Heart left ventricle (tissue), 16 donors: Measurements from ENCODE around the gene SYAP1. TPM values are rescaled to one million over a fixed set of nuclear protein-coding genes. Genes with fewer than 3 reads are reported as not detected.

Source experiments
- ATAC-seq, 4 donors: fragments of 200-7000 bp; cut with Tn5 transposase; one replicate each; pipeline ENCODE4 v1.9.1; 2020 to 2022; ENCODE audit warnings: moderate library complexity in 4 of 4, mild to moderate bottlenecking in 3 of 4, moderate number of reproducible peaks in 1 of 4
- DNase-seq, 5 donors: peaks; one replicate each; pipeline ENCODE4 v3.0.0-alpha.2; 2020
- H3K27ac ChIP-seq, 12 donors: fragments of 200-600 bp; sonication (generic) in 4 of 12; one replicate each; pipeline versions ENCODE4 v1.5.0 to v1.8.0; 2016 to 2022; ENCODE audit warnings: mild to moderate bottlenecking in 2 of 12
- H3K27me3 ChIP-seq, 9 donors: fragments of 200-600 bp; sonication (generic) in 2 of 9; one replicate each; pipeline versions ENCODE4 v1.5.1 to v1.8.0; 2016 to 2022; ENCODE audit warnings: mild to moderate bottlenecking in 3 of 9
- H3K36me3 ChIP-seq, 9 donors: fragments of 200-600 bp; sonication (generic) in 2 of 9; one replicate each; pipeline versions ENCODE4 v1.5.0 to v1.8.0; 2018 to 2022; ENCODE audit warnings: mild to moderate bottlenecking in 2 of 9
- H3K4me1 ChIP-seq, 12 donors: fragments of 200-600 bp; sonication (generic) in 4 of 12; one replicate each; pipeline versions ENCODE4 v1.5.0 to v1.8.0; 2016 to 2022; ENCODE audit warnings: mild to moderate bottlenecking in 3 of 12
- H3K4me3 ChIP-seq, 12 donors: fragments of 200-600 bp; sonication (generic) in 4 of 12; one replicate each; pipeline versions ENCODE4 v1.5.0 to v1.8.0; 2017 to 2022; ENCODE audit warnings: mild to moderate bottlenecking in 9 of 12, moderate library complexity in 4 of 12
- H3K9me3 ChIP-seq, 12 donors: fragments of 200-600 bp; sonication (generic) in 4 of 12; one replicate each; pipeline versions ENCODE4 v1.5.0 to v1.8.0; 2016 to 2022; ENCODE audit warnings: mild to moderate bottlenecking in 1 of 12
- POLR2A ChIP-seq, 2 donors: fragments of 450-650 bp; IDR thresholded peaks; one replicate each; pipeline ENCODE4 v1.6.1; 2017; ENCODE audit warnings: antibody characterized with exemption in 2 of 2, mild to moderate bottlenecking in 2 of 2, moderate library complexity in 2 of 2
- WGBS, 4 donors: extraction: QIAGEN DNeasy Blood & Tissue Kit in 2 of 4; methylation state at CpG; one replicate each; pipeline versions ENCODE4 v1.1.5 to v1.1.7; 2013 to 2018; 5-methylcytosine and 5-hydroxymethylcytosine counted together
- intact Hi-C, 10 donors: fragments of 100-400 bp; cut with DNase I; formaldehyde crosslinking; loops; one replicate each; pipeline versions ENCODE4 v1.11.1 to v1.14.2; 2022
- polyA plus RNA-seq, 2 donors: library from polyadenylated mRNA; stranded (reverse); fragments of 200-250 nt; gene quantifications; one replicate each; pipeline ENCODE4 v1.2.3, GENCODE V29; 2013
- total RNA-seq, 9 donors: library from RNA; depleted of rRNA in 2 of 9; stranded (reverse); fragments of >200 nt in 2 of 9; fragmentation: NEBNext Ultra II Directional in 3 of 9; extraction: Animal tissue kit (Norgen Biotek cat#: 25700) in 3 of 9; gene quantifications; one replicate each; pipeline versions ENCODE4 v1.1.0 to v1.2.4, GENCODE V29; 2016 to 2023
- TF ChIP-seq, protein P1 (sequence below), 12 donors: fragments of 200-600 bp; sonication (generic) in 4 of 12; IDR thresholded peaks; one replicate each; pipeline versions ENCODE4 v1.5.0 to v1.8.0; 2018 to 2022; ENCODE audit warnings: antibody characterized with exemption in 12 of 12, mild to moderate bottlenecking in 5 of 12
- donor health status: ischemic (EF 13 %, LVEDD 7.1; RV severe dilation, severe dysfunction).
- donor health status: healthy with polysubstance abuse.
- donor health status: DM: no; HTN: yes; CAD: no.
- donor health status: DM: no; HTN: no; CAD: no.
- donor health status: ischemic (EF 25% LVEDD 6.9; RV normal size, moderate dysfunction).
- donor health status: ischemic (EF 25% LVEDD 5.7; RV mildly dilated, moderate dysfunction).
- donor health status: healthy.
- donor health status: DM: yes; HTN: yes; CAD: no.
- donor health status: ischemic (EF 35%, LVEDD 5.7; RV mildly dilated, moderate dysfunction).
- donor health status: nonischemic (EF 11% LVEDD 7.7; RV severe dilation, severe dysfunction).
- donor health status: DM: yes; HTN: yes; CAD: no.
- donor health status: PGD.
- donor health status: ischemic (EF 29% LVEDD 5.4; RV normal size, mild dysfunction).
- donor health status: nonischemic (EF 23%, LVEDD 6.1; RV moderate dilation, normal function).

SYAP1 gene
- total and polyA plus RNA-seq, 11 donors, result 10.1 to 23.4 (median 17.1) TPM

DNA sequence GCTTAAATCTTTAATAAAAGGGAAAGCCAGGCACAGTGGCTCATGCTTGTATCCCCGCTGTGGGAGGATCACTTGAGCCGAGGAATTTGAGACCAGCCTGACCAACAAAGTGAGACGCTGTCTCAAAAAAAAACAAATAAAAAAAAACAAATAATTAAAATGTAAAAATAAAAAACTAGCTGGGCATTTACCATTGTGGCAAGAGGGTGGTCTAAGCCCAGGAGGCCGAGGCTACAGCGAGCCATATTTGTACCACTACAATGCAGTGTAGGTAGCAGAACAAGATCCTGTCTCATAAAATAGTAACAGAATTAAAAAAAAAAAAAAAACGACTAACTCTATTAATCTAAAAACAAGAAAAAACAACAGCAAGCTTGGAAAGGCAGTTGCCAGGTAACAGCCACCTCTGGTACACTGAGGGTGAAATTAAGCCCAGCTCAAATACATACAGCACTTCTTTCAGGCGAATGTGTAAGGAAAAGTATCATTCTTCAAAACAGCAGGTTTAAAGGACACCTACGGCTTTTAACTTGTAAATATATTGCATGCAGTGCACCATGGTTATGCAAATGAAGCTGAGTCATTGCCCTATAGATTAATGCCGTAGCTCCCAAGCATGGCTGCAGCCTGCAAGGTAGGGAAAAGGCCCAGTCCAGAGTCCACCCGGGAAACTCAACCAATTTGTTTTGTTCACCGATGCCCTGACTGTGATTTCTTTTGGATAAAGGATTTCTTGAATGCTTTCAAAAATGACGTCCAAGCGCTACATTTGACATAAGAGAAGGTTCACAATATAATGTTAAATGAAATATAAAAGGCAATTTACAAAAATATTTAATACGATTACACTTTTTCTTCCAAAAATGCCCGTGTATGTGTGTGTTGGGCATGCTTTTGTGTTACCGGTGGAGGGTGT lies 52.3 kb downstream of the SYAP1 start:
- Histone ChIP-seq H3K4me3 (no peak overlapping the region), H3K27ac (no peak overlapping the region), H3K36me3 (no peaks in the 10 kb centered on the region), H3K9me3 (no peaks in the 10 kb centered on the region), H3K27me3 (peaks cover 0 to 2% (median 0%) of the 10 kb centered on the region in 9 donors), H3K4me1 (no peaks in the 10 kb centered on the region)
- WGBS, 4 donors, result 52 to 66% (median 63%) methylated on average over 16 of the region's 16 CpGs
- DNase-seq, result no peak
- ATAC-seq, result no peak
- TF ChIP-seq, protein P1, sequence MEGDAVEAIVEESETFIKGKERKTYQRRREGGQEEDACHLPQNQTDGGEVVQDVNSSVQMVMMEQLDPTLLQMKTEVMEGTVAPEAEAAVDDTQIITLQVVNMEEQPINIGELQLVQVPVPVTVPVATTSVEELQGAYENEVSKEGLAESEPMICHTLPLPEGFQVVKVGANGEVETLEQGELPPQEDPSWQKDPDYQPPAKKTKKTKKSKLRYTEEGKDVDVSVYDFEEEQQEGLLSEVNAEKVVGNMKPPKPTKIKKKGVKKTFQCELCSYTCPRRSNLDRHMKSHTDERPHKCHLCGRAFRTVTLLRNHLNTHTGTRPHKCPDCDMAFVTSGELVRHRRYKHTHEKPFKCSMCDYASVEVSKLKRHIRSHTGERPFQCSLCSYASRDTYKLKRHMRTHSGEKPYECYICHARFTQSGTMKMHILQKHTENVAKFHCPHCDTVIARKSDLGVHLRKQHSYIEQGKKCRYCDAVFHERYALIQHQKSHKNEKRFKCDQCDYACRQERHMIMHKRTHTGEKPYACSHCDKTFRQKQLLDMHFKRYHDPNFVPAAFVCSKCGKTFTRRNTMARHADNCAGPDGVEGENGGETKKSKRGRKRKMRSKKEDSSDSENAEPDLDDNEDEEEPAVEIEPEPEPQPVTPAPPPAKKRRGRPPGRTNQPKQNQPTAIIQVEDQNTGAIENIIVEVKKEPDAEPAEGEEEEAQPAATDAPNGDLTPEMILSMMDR (IDR thresholded peaks at IDR 0.05), result no peak
- no peak for TF ChIP-seq POLR2A (IDR thresholded peaks at IDR 0.05)
- intact Hi-C loops, result no loop called here

DNA sequence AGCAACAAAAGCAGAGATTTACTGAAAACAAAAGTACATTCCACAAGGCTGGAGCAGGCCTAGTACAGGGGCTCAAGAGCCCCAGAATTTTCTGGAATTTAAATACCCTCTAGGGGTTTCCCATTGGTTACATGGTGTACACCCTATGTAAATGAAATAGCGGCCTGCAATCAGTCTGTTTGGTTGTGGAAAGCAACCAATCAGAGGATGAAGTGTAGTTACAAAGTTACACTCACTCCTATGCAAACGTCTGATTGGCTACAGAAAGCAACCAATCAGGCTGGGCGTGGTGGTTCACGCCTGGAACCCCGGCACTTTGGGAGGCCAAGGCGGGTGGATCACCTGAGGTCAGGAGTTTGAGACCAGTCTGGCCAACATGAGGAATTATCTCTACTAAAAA lies 53.0 kb downstream of the SYAP1 start:
- intact Hi-C loops, result no loop called here
- Histone ChIP-seq H3K36me3 (no peaks in the 10 kb centered on the region), H3K27ac (no peak overlapping the region), H3K4me1 (no peaks in the 10 kb centered on the region), H3K4me3 (no peak overlapping the region), H3K27me3 (peaks cover 0 to 2% (median 0%) of the 10 kb centered on the region in 9 donors), H3K9me3 (no peaks in the 10 kb centered on the region)
- DNase-seq (no peak), ATAC-seq (no peak)
- WGBS, 4 donors, result 91 to 97% (median 94%) methylated on average over 6 of the region's 6 CpGs
- TF ChIP-seq, protein P1 (IDR thresholded peaks at IDR 0.05), result no peak

DNA sequence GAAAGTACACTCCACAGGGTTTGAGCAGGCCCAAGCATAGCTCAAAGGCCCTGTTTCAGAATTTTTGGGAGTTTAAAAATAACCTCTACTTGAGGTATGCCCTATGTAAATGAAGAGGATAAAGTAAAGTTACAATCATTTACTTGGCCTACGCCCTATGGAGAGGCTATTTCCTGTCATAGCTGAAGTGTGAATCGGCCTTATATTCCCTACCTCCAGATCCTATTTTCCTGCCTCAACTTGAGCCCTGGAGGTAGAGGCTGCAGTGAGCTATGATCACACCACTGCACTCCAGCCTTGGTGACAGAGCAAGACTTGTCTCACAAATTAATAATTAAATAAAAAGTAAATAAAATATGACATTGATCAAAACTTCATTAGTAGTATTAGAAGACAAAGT lies 55.3 kb downstream of the SYAP1 start:
- Histone ChIP-seq H3K4me3 (no peak overlapping the region), H3K36me3 (no peaks in the 10 kb centered on the region), H3K27me3 (peaks cover 0 to 14% (median 0%) of the 10 kb centered on the region in 9 donors), H3K27ac (no peak overlapping the region), H3K9me3 (no peaks in the 10 kb centered on the region), H3K4me1 (no peaks in the 10 kb centered on the region)
- WGBS, 4 donors, result 83 to 87% (median 85%) methylated on average over 2 of the region's 2 CpGs
- DNase-seq, result no peak
- TF ChIP-seq, protein P1 (IDR thresholded peaks at IDR 0.05), result no peak
- no peak for TF ChIP-seq POLR2A (IDR thresholded peaks at IDR 0.05)
- intact Hi-C loops, result no loop called here
- no peak for ATAC-seq

DNA sequence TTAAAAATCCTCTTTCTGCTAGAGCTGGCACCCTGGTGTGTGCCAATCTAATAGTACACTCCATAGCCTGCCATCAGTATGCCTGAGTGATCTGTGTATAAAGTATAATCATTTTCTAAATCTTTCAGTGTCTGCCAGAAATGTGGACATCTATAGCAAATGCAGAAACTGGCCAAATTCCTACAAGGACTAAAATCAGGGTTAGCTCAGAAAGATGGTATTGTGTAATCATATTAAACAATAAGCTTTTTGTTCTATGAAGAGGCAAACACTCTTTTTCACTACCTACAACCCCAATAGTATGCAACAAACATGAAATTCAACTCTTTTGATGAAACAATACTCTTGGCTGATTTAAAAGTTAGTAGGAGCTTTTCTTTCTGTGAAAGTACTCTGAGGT lies 59.1 kb downstream of the SYAP1 start:
- ATAC-seq (no peak), DNase-seq (no peak)
- Histone ChIP-seq H3K27ac (no peak overlapping the region), H3K9me3 (no peaks in the 10 kb centered on the region), H3K4me3 (no peak overlapping the region), H3K4me1 (no peaks in the 10 kb centered on the region), H3K36me3 (no peaks in the 10 kb centered on the region), H3K27me3 (peaks cover 0 to 21% (median 0%) of the 10 kb centered on the region in 9 donors)
- intact Hi-C loops, result no loop called here
- TF ChIP-seq, protein P1 (IDR thresholded peaks at IDR 0.05), result no peak
- no peak for TF ChIP-seq POLR2A (IDR thresholded peaks at IDR 0.05)
